ENCODE measurements around the gene DAZAP1.

DAZAP1 gene

DNA sequence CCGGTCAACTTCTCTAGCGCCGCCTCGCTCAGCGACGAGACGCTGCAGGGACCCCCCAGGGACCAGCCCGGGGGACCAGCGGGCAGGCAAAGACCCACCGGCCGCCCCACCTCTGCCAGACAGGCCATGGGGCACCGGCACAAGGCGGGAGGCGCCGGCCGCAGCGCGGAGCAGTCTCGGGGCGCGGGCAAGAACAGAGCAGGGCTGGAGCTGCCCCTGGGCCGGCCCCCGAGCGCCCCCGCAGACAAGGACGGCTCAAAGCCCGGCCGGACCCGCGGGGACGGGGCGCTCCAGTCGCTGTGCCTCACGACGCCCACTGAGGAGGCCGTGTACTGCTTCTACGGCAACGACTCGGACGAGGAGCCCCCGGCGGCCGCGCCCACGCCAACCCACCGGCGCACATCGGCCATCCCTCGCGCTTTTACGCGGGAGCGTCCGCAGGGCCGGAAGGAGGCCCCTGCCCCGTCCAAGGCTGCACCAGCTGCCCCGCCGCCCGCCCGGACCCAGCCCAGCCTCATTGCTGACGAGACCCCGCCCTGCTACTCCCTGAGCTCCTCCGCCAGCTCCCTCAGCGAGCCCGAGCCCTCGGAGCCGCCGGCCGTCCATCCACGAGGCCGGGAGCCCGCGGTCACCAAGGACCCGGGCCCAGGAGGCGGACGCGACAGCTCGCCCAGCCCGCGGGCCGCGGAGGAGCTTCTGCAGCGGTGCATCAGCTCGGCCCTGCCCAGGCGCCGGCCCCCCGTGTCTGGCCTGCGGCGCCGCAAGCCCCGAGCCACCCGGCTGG is 60.3 kb downstream of the DAZAP1 start:
- H3K4me3 ChIP-seq (ENCODE audit: low read depth, low read length): no peak overlapping the region
- peaks cover 1% of the 10 kb centered on the region for H3K4me1 ChIP-seq
- peaks cover 15% of the 10 kb centered on the region for H3K36me3 ChIP-seq
- TF ChIP-seq, protein P1, sequence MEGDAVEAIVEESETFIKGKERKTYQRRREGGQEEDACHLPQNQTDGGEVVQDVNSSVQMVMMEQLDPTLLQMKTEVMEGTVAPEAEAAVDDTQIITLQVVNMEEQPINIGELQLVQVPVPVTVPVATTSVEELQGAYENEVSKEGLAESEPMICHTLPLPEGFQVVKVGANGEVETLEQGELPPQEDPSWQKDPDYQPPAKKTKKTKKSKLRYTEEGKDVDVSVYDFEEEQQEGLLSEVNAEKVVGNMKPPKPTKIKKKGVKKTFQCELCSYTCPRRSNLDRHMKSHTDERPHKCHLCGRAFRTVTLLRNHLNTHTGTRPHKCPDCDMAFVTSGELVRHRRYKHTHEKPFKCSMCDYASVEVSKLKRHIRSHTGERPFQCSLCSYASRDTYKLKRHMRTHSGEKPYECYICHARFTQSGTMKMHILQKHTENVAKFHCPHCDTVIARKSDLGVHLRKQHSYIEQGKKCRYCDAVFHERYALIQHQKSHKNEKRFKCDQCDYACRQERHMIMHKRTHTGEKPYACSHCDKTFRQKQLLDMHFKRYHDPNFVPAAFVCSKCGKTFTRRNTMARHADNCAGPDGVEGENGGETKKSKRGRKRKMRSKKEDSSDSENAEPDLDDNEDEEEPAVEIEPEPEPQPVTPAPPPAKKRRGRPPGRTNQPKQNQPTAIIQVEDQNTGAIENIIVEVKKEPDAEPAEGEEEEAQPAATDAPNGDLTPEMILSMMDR (IDR thresholded peaks at IDR 0.05; ENCODE audit: low read depth, low read length): no peak
- no peaks in the 10 kb centered on the region for H3K9me3 ChIP-seq
- no peak for DNase-seq
- no peaks in the 10 kb centered on the region for H3K27me3 ChIP-seq

DNA sequence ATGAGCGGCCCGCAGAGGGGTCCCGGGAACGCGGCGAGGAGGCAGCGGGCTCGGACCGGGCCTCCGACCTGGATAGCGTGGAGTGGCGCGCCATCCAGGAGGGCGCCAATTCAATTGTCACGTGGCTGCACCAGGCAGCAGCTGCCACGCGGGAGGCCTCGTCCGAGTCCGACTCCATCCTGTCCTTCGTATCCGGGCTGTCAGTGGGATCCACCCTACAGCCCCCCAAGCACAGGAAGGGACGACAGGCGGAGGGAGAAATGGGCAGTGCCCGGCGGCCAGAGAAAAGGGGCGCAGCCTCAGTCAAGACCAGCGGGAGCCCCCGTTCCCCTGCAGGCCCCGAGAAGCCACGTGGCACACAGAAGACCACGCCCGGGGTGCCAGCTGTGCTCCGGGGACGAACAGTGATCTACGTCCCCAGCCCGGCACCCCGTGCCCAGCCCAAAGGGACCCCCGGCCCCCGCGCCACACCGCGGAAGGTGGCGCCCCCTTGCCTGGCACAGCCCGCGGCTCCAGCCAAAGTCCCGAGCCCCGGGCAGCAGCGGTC is 61.0 kb downstream of the DAZAP1 start:
- peaks cover 8% of the 10 kb centered on the region for H3K4me1 ChIP-seq
- DNase-seq: no peak
- no peak overlapping the region for H3K4me3 ChIP-seq (ENCODE audit: low read depth, low read length)
- H3K36me3 ChIP-seq: peaks cover 15% of the 10 kb centered on the region
- TF ChIP-seq, protein P1 (IDR thresholded peaks at IDR 0.05; ENCODE audit: low read depth, low read length): no peak
- no peaks in the 10 kb centered on the region for H3K9me3 ChIP-seq
- H3K27me3 ChIP-seq: no peaks in the 10 kb centered on the region

DNA sequence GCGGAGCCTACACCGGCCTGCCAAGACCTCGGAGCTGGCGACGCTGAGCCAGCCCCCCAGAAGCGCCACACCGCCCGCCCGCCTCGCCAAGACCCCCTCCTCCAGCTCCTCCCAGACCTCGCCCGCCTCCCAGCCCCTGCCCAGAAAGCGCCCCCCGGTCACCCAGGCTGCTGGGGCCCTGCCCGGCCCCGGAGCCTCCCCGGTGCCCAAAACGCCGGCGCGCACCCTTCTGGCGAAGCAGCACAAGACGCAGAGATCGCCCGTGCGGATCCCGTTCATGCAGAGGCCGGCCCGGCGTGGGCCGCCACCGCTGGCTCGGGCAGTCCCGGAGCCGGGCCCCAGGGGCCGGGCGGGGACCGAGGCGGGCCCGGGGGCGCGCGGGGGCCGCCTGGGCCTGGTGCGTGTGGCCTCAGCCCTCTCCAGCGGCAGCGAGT is 61.5 kb downstream of the DAZAP1 start:
- DNase-seq: no peak
- Histone ChIP-seq H3K9me3 (no peaks in the 10 kb centered on the region), H3K27me3 (no peaks in the 10 kb centered on the region), H3K36me3 (peaks cover 15% of the 10 kb centered on the region), H3K4me1 (peaks cover 8% of the 10 kb centered on the region), H3K4me3 (ENCODE audit: low read depth, low read length) (no peak overlapping the region)
- TF ChIP-seq, protein P1 (IDR thresholded peaks at IDR 0.05; ENCODE audit: low read depth, low read length): no peak

DNA sequence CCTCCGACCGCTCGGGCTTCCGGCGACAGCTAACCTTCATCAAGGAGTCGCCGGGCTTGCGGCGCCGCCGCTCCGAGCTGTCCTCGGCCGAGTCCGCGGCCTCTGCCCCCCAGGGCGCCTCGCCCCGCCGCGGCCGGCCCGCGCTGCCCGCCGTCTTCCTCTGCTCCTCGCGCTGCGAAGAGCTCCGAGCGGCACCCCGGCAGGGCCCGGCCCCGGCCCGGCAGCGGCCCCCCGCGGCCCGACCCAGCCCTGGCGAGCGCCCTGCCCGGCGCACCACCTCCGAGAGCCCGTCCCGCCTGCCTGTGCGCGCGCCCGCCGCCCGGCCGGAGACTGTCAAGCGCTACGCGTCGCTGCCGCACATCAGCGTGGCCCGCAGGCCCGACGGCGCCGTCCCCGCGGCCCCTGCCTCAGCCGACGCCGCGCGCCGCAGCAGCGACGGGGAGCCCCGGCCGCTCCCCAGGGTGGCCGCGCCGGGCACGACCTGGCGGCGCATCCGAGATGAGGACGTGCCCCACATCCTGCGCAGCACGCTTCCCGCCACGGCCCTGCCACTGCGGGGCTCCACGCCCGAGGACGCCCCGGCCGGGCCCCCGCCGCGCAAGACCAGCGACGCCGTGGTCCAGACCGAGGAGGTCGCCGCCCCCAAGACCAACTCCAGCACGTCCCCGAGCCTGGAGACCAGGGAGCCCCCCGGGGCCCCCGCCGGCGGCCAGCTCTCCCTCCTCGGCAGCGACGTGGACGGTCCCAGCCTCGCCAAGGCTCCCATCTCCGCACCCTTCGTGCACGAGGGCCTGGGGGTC is 62.1 kb downstream of the DAZAP1 start:
- TF ChIP-seq, protein P1 (IDR thresholded peaks at IDR 0.05; ENCODE audit: low read depth, low read length): no peak
- DNase-seq: no peak
- Histone ChIP-seq H3K4me3 (ENCODE audit: low read depth, low read length) (no peak overlapping the region), H3K9me3 (no peaks in the 10 kb centered on the region), H3K4me1 (peaks cover 14% of the 10 kb centered on the region), H3K36me3 (peaks cover 15% of the 10 kb centered on the region), H3K27me3 (no peaks in the 10 kb centered on the region)

GRCh38 chr19:1470055-1470304 is 62.6 kb downstream of the DAZAP1 start:
- peaks cover 15% of the 10 kb centered on the region for H3K36me3 ChIP-seq
- DNase-seq: no peak
- no peak overlapping the region for H3K4me3 ChIP-seq (ENCODE audit: low read depth, low read length)
- no peaks in the 10 kb centered on the region for H3K27me3 ChIP-seq
- H3K9me3 ChIP-seq: no peaks in the 10 kb centered on the region
- TF ChIP-seq, protein P1 (IDR thresholded peaks at IDR 0.05; ENCODE audit: low read depth, low read length): no peak
- H3K4me1 ChIP-seq: peaks cover 14% of the 10 kb centered on the region

All from BE2C (cell line).